NCI-H510A (cell line): ENCODE results near the gene SHLD2.
"Not testable (repeated sequence)": the region's sequence is repeated elsewhere in the genome, so short reads cannot be mapped to it uniquely, and the experiment has no call there.

Experiments used
- DNase-seq: peaks from one replicate; lab custom pipeline; 2025; lab: John Stamatoyannopoulos, UW

The SHLD2 gene

DNA sequence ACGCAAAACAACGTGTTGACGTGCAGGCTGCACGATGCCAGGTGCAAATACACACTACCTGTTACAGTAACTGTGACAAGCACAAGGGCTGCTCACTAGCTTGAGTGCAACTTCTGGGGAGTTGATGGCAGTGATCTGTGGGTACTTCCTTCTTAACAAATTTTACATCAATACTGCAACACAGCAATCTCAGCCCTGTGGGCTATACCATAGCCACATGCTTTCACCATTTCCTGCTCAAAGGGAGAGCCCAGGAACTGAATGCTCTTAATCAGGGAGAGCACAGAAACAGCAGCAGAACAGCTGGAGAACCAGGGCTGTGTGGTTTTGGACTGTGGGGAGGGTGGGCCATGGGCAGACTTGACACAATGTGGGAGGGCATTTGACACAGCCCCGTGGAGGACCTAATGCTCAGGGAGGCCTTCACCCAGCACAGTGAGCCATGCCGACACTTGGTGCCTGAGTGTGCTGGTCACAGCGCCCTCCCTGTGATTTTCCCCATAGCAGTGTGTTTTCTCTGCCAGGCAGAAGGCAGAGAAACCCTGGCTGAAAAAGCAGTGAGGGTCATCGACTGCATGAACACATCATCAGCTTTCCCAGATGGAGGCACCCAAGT, 118.3 kb downstream of the SHLD2 start:
- DNase-seq, result not testable (repeated sequence)

DNA sequence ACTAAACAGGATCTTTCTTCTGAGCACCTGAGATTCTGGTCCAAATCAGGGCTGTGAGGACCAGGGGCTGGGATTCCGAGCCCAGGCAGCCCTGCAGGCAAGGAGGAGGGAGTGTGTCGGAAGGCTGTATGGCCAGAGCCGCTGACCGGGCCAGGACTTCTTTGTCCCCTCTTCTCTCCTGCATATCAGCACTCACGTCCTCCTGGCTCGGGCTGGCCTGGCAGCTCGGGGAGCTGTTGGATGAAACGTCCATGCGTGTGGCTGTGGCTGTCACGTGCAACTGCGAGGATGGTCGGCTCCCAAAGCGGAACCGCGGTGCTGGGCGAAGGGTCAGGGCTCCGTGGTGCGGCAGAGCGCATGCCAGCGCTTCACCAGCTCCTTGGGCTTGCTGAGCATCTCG, 118.8 kb downstream of the SHLD2 start:
- DNase-seq, result not testable (repeated sequence)

DNA sequence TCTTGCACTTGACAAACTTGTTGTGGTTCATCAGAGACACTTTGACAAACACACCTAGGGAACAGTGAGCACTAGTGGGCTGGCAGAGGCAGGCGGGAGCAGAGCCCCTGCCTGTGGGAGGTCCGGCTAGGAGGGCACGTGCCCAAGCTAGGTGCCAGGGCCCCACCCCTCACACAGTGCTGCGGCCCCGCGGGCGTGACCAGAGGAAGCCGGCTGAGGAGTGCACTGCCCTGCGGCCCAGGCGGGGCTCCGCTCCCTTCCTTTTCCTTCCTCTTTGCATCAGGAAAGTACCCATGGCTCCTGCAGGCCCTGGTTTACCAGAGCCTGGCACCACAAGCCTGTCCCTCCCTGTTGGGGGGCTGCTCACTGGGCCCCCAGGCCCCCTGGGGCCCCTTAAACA, 121.1 kb downstream of the SHLD2 start:
- not testable (repeated sequence) for DNase-seq

DNA sequence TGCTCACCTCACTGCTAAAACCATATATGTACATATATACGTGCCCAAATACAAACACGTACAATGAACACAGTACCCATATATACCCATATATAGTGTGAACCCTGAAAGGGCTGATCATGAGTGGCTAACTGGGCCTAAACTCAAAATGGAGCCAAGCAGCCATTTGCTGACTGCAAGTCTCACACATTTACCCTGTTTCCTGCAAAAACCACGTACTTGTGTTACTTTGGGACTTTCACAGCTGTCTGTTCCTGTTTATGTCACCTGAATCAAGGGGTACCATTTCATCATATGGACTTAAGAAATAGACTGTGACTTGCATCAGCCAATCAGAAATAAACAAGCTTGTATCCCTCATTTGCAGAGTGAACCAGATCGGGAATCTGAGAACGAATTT, 124.4 kb downstream of the SHLD2 start:
- not testable (repeated sequence) for DNase-seq

DNA sequence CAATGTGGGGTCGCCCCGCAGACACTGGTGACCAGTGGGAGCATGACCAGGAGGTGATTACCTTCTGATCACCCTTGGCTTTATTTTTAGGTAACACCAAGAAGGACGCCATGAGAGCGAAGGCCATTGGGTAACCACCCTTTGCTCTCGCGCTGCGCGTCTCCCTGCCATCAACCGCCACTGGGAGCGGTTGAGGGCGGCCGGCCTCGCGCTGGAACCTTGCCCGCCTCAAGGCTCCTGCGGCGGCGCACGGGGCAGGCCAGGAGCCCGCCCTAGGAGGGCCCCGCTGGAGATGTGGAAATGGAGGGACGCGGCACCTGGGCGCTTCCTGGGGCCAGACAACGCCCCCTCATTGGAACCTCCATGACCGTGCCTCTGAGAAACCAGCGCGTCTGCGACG, 127.8 kb downstream of the SHLD2 start:
- DNase-seq, result not testable (repeated sequence)

DNA sequence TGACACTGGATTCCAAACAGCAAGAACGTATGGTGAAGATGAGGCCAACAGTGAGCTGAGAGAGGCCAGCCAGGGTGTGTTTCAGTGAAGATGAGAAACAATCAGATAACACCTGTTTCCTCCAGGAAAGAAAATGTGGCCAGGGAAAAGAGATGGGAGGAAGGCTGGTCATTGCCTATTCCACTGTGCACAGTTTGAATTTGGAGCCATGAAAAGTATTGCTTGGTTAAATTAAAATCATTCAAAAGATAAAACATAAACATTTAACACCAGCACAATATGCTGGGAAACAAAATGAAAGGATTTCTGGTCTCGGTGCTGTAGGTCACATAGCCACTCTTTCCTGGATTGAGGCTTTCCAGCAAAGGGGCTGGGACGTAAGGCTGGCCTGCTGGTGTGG, 130.1 kb downstream of the SHLD2 start, which contains the start of gene NUTM2A:
TSS of gene NUTM2A (plus strand) at position 301 of the 400 bp plus-strand sequence. CDS start 383 bp downstream, outside the sequence.
- not testable (repeated sequence) for DNase-seq

DNA sequence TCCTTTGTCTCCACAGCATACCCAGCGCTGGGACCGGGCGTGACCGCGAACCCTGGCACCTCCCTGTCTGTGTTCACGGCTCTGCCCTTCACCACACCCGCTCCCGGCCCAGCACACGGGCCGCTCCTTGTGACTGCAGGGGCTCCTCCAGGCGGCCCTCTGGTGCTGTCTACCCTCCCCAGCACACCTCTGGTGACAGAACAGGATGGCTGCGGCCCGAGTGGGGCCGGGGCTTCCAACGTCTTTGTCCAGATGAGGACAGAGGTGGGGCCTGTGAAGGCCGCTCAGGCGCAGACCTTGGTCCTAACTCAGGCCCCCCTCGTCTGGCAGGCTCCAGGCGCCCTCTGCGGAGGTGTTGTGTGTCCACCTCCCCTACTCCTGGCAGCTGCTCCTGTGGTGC, 133.2 kb downstream of the SHLD2 start:
- not testable (repeated sequence) for DNase-seq

DNA sequence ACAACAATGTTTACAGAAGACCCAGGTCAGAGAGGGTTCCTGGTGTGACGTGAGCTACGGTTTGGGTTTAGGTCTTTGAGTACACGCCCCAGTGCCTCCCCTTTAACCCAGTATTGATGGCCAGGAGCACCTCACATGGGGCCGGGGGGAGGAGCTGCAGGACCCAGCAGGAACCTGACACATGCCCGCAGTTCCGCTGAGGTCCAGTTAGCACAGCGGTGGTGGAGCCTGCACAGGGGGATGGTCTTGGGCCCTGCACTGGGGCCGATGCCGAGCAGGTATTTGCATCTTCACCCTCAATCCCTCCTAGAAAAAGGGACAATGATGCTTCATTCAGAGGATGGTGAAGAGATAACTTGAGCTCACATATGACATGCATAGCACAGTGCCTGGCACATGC, 134.2 kb downstream of the SHLD2 start:
- DNase-seq, result not testable (repeated sequence)

DNA sequence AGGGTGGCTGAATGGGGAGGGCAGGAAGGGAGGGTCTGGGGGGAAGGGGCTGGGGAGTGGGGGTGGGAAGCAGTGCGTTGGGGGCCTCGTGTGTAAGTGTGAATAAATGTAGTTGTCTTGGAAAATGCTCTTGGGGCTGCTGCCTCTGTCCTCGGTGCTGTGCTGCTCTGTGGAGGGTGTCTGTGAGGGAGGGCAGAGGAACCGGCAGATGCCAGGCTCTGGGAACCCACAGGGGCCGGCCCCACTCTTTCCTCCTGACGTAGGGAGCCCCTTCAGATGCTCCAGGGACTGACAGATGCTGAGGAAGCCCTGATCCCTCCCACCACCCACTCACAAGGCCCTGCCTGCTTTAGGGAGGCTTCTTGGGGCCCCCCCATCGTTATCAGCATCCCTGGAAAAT, 139.8 kb downstream of the SHLD2 start:
- DNase-seq, result not testable (repeated sequence)

DNA sequence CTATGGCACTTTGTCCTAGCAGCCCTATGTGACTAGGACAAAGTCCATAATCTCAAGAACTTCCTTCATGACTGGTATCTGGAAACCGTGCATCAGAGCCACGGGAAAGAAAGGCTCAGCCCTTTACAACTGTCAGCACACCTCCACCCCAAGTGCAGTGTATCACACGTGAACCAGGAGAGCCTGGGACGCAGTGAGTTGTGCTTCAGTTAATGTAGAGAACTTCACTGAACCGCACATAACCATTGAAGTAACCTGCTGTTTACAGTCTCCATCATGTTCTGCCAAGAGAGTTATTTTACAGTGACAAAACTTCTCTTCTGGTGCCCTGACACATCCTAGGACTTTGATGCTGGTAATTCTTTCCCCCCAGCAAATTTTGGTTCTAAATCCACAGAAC, 142.2 kb downstream of the SHLD2 start:
- not testable (repeated sequence) for DNase-seq

DNA sequence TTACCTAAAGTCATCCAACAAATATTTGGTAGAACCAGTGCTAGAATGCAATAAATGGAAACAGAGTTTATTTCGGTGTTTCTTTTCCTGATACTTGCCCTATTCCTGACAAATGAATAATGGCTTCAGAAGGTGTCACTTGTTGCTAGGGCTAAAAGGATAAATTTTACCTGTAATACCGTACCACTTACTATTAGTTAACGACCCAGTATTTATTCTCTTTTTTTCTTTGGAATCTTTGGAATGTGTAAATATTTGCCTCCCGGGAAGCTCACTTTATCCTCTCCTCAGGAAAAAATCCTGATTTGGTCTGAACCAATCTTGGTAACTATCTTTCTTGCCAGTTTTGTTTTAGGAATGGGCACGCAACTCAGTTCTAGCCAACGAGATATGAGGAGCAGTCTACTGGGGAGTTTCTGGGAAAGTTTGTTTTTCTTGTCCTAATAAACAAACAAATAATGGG, 144.4 kb downstream of the SHLD2 start:
- DNase-seq, result not testable (repeated sequence)
